MCF 10A (cell line): Measurements from ENCODE around the gene SEZ6L2. TPM values are rescaled to one million over a fixed set of nuclear protein-coding genes. Genes with fewer than 3 reads are reported as not detected.

Experiments
- Bru-seq: library from RNA; stranded (reverse); fragments of 400-500 nt; gene quantifications from one replicate; lab custom pipeline; 2021; lab: Mats Ljungman, UMichigan
- BruChase-seq, 2 experiments: library from RNA; stranded (reverse); fragments of 400-500 nt; gene quantifications; one replicate each; lab custom pipeline; 2021; lab: Mats Ljungman, UMichigan
- BruUV-seq: library from RNA; stranded (reverse); fragments of 400-500 nt; replicated peaks from 2 replicates; lab custom pipeline; 2021; lab: Mats Ljungman, UMichigan
- CTCF ChIA-PET: fragments of 300-600 bp; sonication (Branson Sonifier 250); formaldehyde crosslinking; extraction: SDS; loops from one replicate; lab custom pipeline; 2021; ENCODE audit warnings: antibody characterized with exemption, inconsistent platforms; lab: Yijun Ruan, JAX
- POLR2A ChIA-PET: fragments of 300-600, 350-650 bp; sonication (Branson Sonifier 250); formaldehyde crosslinking; extraction: SDS; loops from one replicate; lab custom pipeline; 2020; ENCODE audit warnings: antibody characterized with exemption, inconsistent platforms; lab: Yijun Ruan, JAX
- DNase-seq: peaks from one replicate; pipeline ENCODE4 v3.0.0-alpha.2; 2018; ENCODE audit not compliant: unreplicated experiment
- H3K27ac Mint-ChIP-seq: one replicate; pipeline ENCODE4 v1.8.0; 2022; ENCODE audit warnings: mild to moderate bottlenecking, low read depth, mixed read lengths; ENCODE audit not compliant: unreplicated experiment
- H3K27me3 Mint-ChIP-seq: one replicate; pipeline ENCODE4 v1.8.0; 2022; ENCODE audit warnings: mixed read lengths; ENCODE audit not compliant: insufficient read depth, unreplicated experiment
- H3K36me3 Mint-ChIP-seq: one replicate; pipeline ENCODE4 v1.8.0; 2022; ENCODE audit warnings: mild to moderate bottlenecking, moderate library complexity, mixed read lengths; ENCODE audit not compliant: insufficient read depth, unreplicated experiment
- H3K4me1 Mint-ChIP-seq: one replicate; pipeline ENCODE4 v1.8.0; 2022; ENCODE audit warnings: mixed read lengths; ENCODE audit not compliant: insufficient read depth, unreplicated experiment
- H3K4me3 Mint-ChIP-seq: one replicate; pipeline ENCODE4 v1.8.0; 2022; ENCODE audit warnings: mild to moderate bottlenecking, moderate library complexity, mixed read lengths; ENCODE audit not compliant: unreplicated experiment
- H3K9me3 Mint-ChIP-seq: one replicate; pipeline ENCODE4 v1.8.0; 2022; ENCODE audit warnings: mixed read lengths; ENCODE audit not compliant: unreplicated experiment
- intact Hi-C: fragments of 100-400 bp; cut with micrococcal nuclease; formaldehyde crosslinking; loops from 2 replicates; pipeline ENCODE4 v1.14.1; 2022
- long read RNA-seq: library from polyadenylated mRNA; stranded (forward); transcript quantifications from one replicate; pipeline ENCODE4 v2.0.0, GENCODE V29; 2022
- total RNA-seq: library from RNA; stranded (reverse); gene quantifications from 2 replicates; pipeline ENCODE4 v1.2.3, GENCODE V29; 2022
- TF ChIP-seq, protein P1 (sequence below): fragments of 200-600 bp; IDR thresholded peaks from one replicate; pipeline ENCODE4 v1.8.0; 2022; ENCODE audit warnings: antibody characterized with exemption, mild to moderate bottlenecking; ENCODE audit not compliant: unreplicated experiment

SEZ6L2 gene
- total RNA-seq (1.9 and 3.2 TPM in 2 replicates), Bru-seq, nascent RNA (percentile 16 among the genes with signal in this experiment), BruChase-seq, experiment 1, labeled RNA remaining after a 6-hour chase (percentile 24 among the genes with signal in this experiment), BruChase-seq, experiment 2, labeled RNA remaining after a 2-hour chase (percentile 19 among the genes with signal in this experiment)
- long read RNA-seq, partial matches to known transcripts, result 4 of 6 reads
- long read RNA-seq, other reads (novel, unspliced or antisense), result 1 of 6 reads

DNA sequence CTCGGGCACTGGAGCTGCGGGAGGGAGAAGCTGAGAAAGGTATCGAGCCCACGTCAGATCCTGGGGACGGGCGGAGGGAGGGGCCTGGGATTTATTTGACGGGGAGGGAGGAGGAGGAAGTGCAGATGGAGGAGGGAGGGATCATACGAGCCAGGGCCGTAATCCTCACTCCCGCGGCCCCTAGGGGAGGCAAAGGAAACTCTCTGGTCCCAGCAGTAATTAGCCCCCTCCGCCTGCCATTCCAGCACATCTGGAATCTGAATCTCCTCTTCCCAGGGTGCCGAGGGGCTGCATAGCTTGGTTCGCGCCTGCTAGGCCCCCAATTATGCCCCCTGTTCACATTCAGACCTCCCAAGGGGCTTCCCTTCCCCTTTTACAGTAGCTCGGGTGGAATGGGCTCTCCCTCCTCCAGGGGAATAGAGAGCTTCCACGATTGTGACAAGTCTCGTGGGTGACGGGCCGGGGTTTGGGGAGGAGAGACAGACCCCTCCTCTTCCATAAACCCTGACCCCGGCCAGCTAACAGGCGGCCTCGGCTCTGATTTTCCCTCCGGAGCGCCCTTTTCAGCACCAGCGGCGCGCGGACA lies at the start of gene SEZ6L2:
SEZ6L2 (minus strand) TSS at position 35 of the 586 bp plus-strand sequence. CDS start 531 bp downstream, outside the sequence.
- H3K4me3 Mint-ChIP-seq, result peak within 1 kb of the TSS; percentile 91
- TF ChIP-seq, protein P1, sequence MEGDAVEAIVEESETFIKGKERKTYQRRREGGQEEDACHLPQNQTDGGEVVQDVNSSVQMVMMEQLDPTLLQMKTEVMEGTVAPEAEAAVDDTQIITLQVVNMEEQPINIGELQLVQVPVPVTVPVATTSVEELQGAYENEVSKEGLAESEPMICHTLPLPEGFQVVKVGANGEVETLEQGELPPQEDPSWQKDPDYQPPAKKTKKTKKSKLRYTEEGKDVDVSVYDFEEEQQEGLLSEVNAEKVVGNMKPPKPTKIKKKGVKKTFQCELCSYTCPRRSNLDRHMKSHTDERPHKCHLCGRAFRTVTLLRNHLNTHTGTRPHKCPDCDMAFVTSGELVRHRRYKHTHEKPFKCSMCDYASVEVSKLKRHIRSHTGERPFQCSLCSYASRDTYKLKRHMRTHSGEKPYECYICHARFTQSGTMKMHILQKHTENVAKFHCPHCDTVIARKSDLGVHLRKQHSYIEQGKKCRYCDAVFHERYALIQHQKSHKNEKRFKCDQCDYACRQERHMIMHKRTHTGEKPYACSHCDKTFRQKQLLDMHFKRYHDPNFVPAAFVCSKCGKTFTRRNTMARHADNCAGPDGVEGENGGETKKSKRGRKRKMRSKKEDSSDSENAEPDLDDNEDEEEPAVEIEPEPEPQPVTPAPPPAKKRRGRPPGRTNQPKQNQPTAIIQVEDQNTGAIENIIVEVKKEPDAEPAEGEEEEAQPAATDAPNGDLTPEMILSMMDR, result no peak
- intact Hi-C loops, result no loop called here
- peaks cover 6% of the 10 kb centered on the region for H3K36me3 Mint-ChIP-seq
- H3K9me3 Mint-ChIP-seq, result no peaks in the 10 kb centered on the region
- DNase-seq, result peak; percentile 83
- no TSS peak for BruUV-seq
- peaks cover 27% of the 10 kb centered on the region for H3K27me3 Mint-ChIP-seq
- POLR2A ChIA-PET, result interaction anchor here (0.6 to 2.6 kb wide), 16 partner anchors 10 to 121 kb away, joined by 3 to 20 read pairs (median 4); partner anchors contain the start of genes CDIPT, HIRIP3, KCTD13 and PAGR1
- H3K4me1 Mint-ChIP-seq, result peaks cover 10% of the 10 kb centered on the region
- CTCF ChIA-PET, result interaction anchor here (0.6 to 1.4 kb wide), 5 partner anchors 10 to 1584 kb away, joined by 3 to 5 read pairs (median 4); partner anchors contain the start of gene TAOK2
- peak within 1 kb of the TSS; percentile 81 for H3K27ac Mint-ChIP-seq

DNA sequence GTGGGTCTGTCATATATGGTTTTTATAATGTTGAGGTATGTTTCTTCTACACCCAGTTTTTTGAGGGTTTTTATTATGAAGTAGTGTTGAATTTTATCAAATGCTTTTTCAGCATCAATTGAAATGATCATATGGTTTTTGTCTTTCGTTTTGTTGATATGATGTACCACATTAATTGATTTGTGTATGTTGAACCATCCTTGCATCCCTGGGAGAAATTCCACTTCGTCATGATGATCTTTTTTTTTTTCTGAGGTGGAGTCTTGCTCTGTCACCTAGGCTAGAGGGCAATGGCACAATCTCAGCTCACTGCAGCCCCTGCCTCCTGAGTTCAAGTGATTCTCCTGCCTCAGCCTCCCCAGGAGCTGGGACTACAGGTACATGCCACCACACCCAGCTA lies 48.5 kb upstream of the SEZ6L2 start:
- CTCF ChIA-PET, result interaction anchor here (0.8 to 1.2 kb wide), 2 partner anchors 46 to 219 kb away, joined by 3 to 4 read pairs; no protein-coding TSS in a partner anchor
- no peaks in the 10 kb centered on the region for H3K9me3 Mint-ChIP-seq

DNA sequence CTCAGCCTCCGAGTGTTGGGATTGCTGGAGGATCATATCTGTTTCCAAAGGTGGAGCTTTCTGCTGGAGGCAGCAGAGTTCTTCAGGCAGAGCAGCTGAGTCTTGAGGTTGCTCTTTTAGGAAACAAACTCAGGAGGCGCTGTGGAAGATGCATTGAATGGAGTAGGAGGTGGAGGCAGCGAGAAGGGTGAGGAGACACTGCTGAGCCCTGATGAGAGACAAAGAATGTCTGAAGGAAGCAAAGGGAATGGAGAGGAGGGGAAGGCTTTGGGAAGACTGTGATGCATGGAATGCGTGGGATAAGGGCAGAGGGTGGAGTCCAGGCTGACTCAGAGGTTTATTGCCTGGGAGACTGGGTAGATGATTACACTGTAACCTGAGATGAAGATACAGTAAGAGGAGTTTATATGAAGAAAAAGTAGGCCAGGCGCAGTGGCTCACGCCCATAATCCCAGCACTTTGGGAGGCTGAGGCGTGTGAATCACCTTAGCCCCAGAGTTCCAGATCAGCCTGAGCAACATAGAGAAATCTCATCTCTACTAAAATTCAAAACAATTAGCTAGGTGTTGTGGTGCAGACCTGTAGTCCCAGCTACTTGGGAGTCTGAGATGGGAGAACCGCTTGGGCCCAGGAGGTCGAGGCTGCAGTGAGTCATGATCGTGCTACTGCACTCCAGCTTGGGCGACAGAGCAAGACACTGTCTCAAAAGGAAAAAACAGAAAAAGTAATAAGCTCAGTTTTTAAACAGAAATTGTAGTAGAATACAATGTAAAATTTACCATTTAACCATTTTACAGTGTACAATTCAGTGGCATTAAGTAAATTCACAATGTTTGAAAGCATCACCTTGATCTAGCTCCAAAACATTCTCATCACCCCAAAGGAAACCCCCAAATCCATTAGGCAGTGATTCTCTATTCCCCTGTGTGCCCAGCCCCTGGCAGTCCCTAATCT lies 44.8 kb upstream of the SEZ6L2 start:
- Mint-ChIP-seq H3K36me3 (no peaks in the 10 kb centered on the region), H3K27ac (peak overlapping the region; percentile 65), H3K9me3 (no peaks in the 10 kb centered on the region), H3K4me1 (peaks cover 8% of the 10 kb centered on the region), H3K27me3 (no peaks in the 10 kb centered on the region), H3K4me3 (peak overlapping the region; percentile 24)
- CTCF ChIA-PET, result interaction anchor here (0.5 to 3.8 kb wide), 17 partner anchors 13 to 1667 kb away, joined by 3 to 25 read pairs (median 3); partner anchors contain the start of genes C16orf92, MVP, PRRT2 and TMEM219
- intact Hi-C loops, result loop anchor here (1.0 kb wide), 1 partner anchor 18 kb away; the partner anchor contains the start of gene KCTD13
- POLR2A ChIA-PET, result interaction anchor here (0.6 to 5.3 kb wide), 21 partner anchors 8 to 991 kb away, joined by 3 to 54 read pairs (median 4); partner anchors contain the start of genes ASPHD1, HIRIP3, INO80E and KCTD13
- peak; percentile 96 for DNase-seq
- BruUV-seq, result no TSS peak
- TF ChIP-seq, protein P1, result no peak

More for the DNA sequence above, 48.5 kb upstream of the SEZ6L2 start:
- Mint-ChIP-seq H3K27me3 (no peaks in the 10 kb centered on the region), H3K4me3 (no peak overlapping the region), H3K4me1 (peaks cover 8% of the 10 kb centered on the region), H3K36me3 (no peaks in the 10 kb centered on the region), H3K27ac (no peak overlapping the region)
- intact Hi-C loops, result no loop called here
- DNase-seq, result no peak
- no TSS peak for BruUV-seq
- TF ChIP-seq, protein P1, result no peak
- POLR2A ChIA-PET, result interaction anchor here (0.6 to 0.7 kb wide), 2 partner anchors 8 to 13 kb away, joined by 3 read pairs; no protein-coding TSS in a partner anchor
